Mammary epithelial cell (primary cell): Measurements from ENCODE around the gene NDUFB2.
"Not testable (repeated sequence)": the region's sequence is repeated elsewhere in the genome, so short reads cannot be mapped to it uniquely, and the experiment has no call there.

ENCODE experiments used
- CTCF ChIP-seq, 2 donors: IDR thresholded peaks in 1 of 2; conservative IDR thresholded peaks in 1 of 2; 2 replicates each; pipeline ENCODE4 v1.5.1; 2011 to 2012; ENCODE audit warnings: inconsistent platforms in 2 of 2, low read length in 2 of 2, mild to moderate bottlenecking in 2 of 2, control low read depth in 1 of 2, low read depth in 1 of 2; ENCODE audit not compliant: insufficient read depth in 1 of 2; ENCODE audit errors: extremely low read depth in 1 of 2
- EZH2 ChIP-seq: IDR thresholded peaks from 2 replicates; pipeline ENCODE4 v1.6.1; 2012; ENCODE audit warnings: low read length, inconsistent platforms, borderline replicate concordance

GRCh38 chr7:140712392-140712791 lies 15.9 kb downstream of the NDUFB2 start:
- not testable (repeated sequence) for TF ChIP-seq CTCF (conservative IDR thresholded peaks at IDR 0.05 in 1 of 2, IDR thresholded peaks at IDR 0.05 in 1 of 2; ENCODE audit: extremely low read depth in 1 of 2, insufficient read depth in 1 of 2, low read depth in 1 of 2, low read length in 2 of 2); EZH2
